Right ventricle myocardium superior (tissue), 1 donor: ENCODE measurements around the gene AMY1C. TPM values are rescaled to one million over a fixed set of nuclear protein-coding genes. Genes with fewer than 3 reads are reported as not detected.

Experiments
- total RNA-seq: library from RNA; stranded (reverse); fragmentation: NEBNext Ultra II Directional; extraction: Animal tissue kit (Norgen Biotek cat#: 25700); gene quantifications from one replicate; pipeline ENCODE4 v1.2.1, GENCODE V29; 2021
- donor health status: DM: no; HTN: yes; CAD: no; lungs with severe emphysema.

Gene AMY1C
- total RNA-seq, 1 donor from 2014 or later: not detected

Other genes starting within 250 kb of the AMY1C start
- 18.7 TPM for gene RNPC3, start 224.2 kb upstream of the AMY1C start, total RNA-seq
- gene AMY2B, start 178.3 kb upstream of the AMY1C start, total RNA-seq: 19.1 TPM
- gene AMY2A, start 132.5 kb upstream of the AMY1C start, total RNA-seq: not detected
- not detected for gene AMY1A, start 94.1 kb upstream of the AMY1C start, total RNA-seq
- not detected for gene AMY1B, start 53.7 kb upstream of the AMY1C start, total RNA-seq